Measurements from ENCODE around the gene MAP4K2.

Gene MAP4K2

DNA sequence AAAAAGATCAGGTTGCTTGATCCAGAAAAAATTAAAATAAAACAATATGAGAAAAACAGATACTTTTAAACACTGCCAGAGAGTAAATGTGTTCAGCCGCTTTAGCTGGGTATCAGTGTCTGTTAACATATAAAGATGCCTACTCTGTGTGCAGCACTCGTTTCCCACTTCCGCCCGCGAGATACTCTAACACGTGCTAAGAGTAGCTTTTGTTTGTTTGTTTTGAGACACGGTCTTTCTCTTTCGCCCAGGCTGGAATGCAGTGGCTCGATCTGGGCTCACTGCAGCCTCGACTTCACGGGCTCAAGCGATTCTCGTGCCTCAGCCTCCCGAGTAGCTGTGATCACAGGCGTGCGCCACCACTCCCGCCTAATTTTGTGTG is 7.9 kb upstream of the MAP4K2 start:
- DNase-seq = no peak

DNA sequence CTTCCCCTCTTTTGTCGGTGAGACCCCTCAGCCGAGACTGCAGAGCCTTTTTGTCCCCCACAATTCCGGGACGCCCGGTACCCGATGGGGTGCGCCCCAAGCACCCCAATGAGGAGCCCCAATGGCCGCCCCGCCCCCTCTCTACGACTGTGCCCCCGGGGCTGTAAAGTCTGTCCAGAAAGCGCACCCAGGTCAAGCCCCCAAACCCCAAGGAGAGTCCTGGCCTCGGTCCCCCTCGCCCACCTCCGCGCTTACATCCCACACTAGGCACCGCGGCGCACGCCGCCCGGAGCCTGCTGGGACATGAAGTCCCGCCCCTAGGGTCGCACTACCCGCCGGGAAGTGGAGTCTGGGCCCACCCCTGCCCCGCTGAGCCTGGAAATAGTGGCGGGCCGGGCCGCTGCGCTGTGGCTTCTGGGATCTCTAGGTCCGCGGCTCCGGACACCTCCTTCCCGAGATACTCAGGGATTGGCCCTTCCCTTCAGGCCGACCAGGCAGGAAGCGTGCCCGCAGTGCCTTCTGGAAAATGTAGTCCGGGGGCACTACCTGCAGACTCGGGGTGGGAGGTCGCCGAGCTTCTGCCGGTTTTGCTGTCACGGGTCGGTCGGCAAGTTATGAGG is 7.4 kb upstream of the MAP4K2 start, which contains the start of gene MEN1:
Gene MEN1, minus strand, starts transcription at position 281 of the 620 bp plus-strand sequence. CDS start 442 bp downstream, outside the sequence.
- peak; percentile 95 for DNase-seq

- peak; percentile 64 for DNase-seq
These were observed 6.8 kb upstream of the MAP4K2 start for GRCh38 chr11:64809781-64810241.

- DNase-seq = no peak
These were observed 2.5 kb upstream of the MAP4K2 start for GRCh38 chr11:64805481-64805880.

DNA sequence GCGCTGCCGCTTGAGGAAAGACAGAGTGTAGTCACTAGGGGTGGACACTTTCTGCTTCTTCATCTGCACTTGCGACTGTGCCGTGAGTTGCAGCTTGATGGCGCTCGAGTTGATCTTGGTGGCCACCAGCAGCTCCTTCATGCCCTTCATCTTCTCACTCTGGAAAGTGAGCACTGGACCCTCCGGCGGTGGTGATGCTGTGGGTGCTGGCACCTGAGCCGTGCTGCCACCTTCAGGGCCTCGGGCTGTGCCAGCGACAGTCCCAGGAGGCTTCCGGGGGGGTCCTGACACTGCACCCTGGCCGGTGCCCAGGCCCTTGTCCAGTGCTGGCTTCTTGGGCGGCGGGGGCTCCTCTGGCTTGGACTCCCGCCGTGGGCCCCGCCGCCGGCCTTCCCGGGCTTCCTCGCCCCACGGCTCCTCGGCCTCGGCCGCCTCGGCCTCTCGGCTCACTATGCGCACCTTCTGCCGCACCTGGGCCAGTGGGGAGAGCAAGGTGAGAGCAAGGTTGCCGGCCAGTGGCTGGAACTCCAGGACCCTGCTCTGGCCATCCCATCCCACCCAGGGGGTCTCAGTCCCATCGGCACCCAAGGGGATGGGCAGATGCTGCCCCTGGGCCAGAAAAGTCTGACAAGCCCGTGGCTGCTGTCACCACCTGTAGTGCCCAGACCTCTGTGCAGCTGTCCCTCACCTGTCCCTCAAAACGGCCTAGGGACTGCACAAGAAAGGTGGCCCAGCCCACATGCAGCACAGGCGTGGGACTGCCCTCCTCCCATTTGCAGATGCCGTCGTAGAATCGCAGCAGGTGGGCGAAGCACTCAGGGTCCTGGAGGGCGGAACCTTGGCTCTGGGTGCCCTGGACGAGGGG is 1.6 kb upstream of the MAP4K2 start:
- no peak for DNase-seq

- DNase-seq = no peak
These were observed 882 bp upstream of the MAP4K2 start for GRCh38 chr11:64803846-64804345.

DNA sequence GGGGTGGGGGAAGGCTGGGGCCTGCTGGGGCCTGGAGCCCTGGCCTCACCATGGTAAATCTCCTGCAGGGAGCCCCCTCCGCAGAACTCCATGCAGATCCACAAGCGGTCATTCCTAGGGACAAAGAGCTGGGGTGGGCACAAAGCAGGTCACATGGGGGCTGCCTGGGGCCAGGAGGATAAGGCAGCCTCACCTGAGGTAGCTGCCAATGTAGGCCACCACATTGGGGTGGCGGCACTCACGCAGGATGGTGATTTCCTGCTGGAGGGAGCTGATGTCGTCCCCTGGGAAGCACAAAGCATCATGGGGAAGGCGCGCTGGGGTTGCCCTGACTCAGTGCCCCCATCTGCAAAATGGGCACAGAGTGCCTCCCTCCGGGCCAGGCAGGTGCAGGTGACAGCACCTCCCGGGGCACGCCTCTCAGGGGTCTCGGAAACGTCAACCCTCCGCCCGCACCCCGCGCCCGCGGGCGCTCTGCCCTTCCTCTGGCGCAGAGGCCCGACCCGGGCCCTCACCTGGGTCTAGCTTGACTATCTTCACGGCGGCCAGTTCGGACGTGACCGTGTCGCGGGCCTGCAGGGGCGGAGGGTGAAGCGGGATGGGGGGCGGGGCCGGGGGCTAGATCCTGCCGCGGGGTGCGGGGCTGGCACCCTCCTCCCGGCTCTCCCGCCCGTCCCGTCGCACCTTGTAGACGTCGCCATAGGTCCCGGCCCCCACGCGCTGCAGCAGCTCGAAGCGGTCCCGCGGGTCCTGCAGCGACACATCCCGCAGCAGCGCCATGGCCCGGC is 450 bp downstream of the MAP4K2 start:
- no peak for DNase-seq

- DNase-seq = no peak
These were observed 1.2 kb downstream of the MAP4K2 start for GRCh38 chr11:64801561-64802369.

GRCh38 chr11:64801158-64801464 is 1.9 kb downstream of the MAP4K2 start:
- DNase-seq = no peak

DNA sequence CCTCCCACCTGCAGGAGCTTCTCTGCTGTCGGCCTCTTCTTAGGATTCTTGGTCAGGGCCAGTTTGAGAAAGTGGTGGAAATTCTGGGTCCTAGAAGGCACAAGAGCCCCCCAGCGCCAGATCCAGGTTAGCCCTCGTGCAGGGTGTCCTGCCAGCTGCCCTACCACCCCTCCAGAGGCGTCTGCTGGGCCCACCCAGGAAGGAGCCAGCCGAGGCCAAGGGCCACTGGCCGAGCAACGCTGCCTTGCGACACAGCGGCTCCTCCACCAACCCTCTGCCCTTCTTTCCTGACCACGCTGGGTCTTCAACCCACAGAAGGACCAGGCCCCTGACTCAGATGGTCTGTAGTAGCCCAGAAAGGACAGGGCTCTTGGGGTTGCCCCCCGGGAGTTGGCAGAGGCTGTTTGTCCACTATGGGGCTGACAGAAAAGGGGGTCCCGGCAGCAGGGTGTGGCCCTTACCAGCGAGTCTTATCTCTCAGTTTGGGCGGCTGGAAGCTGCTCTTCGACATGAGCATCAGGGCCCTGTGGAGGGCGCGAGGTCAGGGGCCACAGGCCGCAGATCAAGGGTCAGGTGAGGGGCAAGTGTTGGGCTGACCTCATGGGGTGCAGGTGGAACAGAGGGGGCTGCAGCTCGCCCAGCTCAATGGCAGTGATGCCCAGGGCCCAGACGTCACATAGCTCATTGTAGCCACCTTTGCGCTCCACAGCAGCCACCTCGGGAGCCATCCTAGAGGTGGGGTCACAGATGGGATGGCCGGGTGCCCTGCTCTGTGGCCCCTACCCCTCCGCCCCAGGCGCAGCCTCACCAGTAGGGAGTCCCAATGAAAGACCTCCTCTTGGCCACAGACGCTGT is 2.5 kb downstream of the MAP4K2 start:
- no peak for DNase-seq

GRCh38 chr11:64799623-64800302 is 3.3 kb downstream of the MAP4K2 start:
- DNase-seq = no peak

DNA sequence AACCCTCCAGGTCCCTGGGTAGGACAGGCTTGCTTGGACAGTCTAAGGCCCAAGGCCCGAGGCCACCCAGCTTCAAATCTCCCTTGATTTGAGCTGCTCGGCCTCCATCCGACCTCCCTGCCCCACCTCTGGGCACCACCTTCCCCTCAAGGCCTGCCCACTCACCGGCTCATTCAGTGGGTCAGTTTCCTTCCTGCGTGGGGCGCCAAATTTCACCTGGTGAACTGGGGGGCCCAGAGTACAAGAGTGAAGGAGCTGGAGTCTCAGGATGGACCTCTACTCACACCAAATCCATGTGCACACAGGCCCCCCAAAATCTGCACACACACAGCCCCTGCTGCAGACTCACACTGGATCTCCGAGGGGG is 3.8 kb downstream of the MAP4K2 start:
- DNase-seq = no peak

GRCh38 chr11:64796757-64797541 is 6.1 kb downstream of the MAP4K2 start:
- DNase-seq = no peak

- DNase-seq = no peak
These were observed 6.8 kb downstream of the MAP4K2 start for GRCh38 chr11:64796047-64796756.

- no peak for DNase-seq
These were observed 8.5 kb downstream of the MAP4K2 start for GRCh38 chr11:64794526-64794925.

DNA sequence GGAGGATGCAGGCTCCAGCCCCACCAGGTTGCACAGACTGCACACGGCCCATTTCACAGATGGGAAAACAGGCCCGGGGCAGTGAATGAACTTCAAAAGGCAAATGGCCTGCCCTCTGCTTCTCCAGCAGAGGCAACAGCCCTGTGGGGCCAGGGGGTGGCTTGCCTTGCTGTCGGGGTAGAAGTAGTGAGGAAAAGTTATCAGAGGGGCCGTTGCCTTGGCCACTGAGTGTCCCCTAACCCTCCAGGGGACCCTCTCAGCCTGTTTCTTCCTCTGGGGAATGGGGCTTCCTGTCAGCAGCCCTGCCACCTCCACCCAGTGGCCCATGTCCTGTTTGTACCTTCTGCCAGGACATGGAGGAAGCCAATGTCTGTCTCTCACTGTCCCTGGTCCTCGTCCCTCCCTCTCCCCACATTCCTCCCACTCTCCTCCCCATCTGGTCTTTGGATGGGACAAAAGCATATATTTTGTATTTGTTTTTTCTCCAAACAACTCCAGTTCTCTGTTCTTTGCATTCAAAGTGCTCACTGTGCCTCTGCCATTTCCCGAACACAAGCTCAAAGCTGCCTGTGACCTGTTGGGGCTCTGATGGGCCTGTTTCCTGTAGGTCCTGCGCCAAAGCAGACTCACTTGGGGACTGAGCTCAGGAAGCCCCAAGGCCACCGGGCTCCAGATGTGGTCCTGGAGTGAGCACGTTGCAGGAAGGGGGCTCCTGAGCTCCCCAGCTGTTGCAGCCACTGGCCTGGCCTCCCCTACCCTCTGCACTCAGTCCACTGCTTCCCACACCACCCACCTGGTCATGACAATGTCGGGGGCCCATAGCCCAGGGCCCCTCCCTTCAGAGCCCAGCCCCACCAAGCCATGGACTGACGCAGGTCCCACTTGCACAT is 9.5 kb downstream of the MAP4K2 start:
- no peak for DNase-seq

- no peak for DNase-seq
These were observed 10.5 kb downstream of the MAP4K2 start for GRCh38 chr11:64792482-64792881.

GRCh38 chr11:64791781-64792291 is 11.2 kb downstream of the MAP4K2 start:
- DNase-seq = no peak
